Germinal center (tissue), 1 donor: ENCODE results near the gene SLC27A3.
"Not testable (repeated sequence)": the region's sequence is repeated elsewhere in the genome, so short reads cannot be mapped to it uniquely, and the experiment has no call there.

Source experiments
- DNase-seq: peaks from one replicate; pipeline ENCODE4 v3.0.0; 2012; ENCODE audit warnings: mixed read lengths, low spot score

SLC27A3 gene

GRCh38 chr1:153780551-153780950 lies 5.3 kb downstream of the SLC27A3 start:
- DNase-seq: no peak

- DNase-seq: not testable (repeated sequence)
These were observed 7.4 kb downstream of the SLC27A3 start for GRCh38 chr1:153782648-153783047.

DNA sequence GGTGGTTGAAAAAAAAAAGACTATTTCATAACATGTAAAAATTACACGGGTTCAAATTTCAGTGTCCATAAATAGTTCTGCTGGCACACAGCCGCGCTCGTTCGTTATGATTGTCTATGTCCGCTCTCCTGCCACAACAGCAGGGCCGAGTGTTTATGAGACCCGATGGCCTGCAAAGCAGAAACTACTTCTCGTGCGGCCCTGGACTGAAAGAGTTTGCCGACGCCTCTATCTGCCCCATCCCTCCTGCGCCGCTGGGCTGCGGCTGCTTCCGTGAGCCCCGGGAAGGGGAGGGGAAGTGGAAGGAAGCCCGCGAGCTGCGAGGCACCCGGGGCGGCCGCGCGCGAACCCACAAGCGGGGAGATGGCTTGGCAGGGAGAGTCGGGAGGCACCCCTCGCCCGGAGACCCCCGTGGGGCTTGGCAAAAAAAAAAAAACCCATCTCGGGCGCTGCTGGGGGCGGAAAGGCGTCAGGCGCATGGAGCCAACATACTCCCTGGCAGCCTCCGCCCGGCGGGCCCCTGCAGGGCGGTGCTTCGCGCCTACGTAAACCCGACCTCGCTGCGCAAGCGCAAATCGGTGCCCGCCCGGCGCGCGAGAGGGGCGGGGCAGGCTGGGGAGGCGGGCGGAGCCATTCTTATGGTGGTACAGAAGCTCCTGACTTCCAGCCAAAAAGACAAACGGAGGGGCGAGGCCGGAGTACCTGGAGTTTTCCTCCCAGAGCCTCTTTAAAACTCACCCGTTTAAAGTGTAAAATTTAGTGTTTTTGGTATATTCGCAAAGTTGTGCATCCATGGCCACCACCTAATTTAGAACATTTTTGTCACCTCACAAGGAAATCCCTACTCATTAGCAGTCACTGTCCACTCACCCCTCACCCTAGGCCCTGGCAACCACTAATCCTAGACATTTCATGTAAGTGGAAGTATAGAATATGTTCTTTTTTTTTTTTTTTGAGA lies 8.3 kb downstream of the SLC27A3 start:
- DNase-seq: peak; percentile 97

- no peak for DNase-seq
These were observed 11.0 kb downstream of the SLC27A3 start for GRCh38 chr1:153786038-153786790.

DNA sequence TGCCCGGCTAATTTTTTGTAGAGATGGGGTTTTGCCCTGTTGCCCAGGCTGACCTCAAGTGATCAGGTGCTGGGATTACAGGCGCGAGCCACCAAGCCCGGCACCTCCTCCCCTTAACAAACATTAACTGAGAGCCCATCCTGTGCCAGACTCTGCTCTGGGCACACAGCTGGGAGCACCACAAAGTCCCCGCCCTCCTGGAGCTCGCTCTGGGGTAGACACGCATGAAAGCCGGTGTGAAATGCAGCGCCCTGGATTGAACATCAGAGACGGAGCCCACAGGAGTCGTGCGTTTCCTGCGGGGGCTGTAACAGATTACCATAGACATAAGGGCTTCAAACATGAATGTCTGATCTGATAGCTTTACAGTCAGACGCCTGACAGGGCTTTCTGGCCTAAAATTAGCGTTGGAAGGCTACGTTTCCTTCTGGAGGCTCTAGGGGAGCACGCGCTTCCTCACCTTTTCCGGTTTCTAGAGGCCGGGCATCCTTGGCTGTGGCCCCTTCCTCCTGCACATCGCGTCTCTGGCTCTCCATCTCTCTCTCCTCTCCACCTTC lies 14.3 kb downstream of the SLC27A3 start:
- no peak for DNase-seq

GRCh38 chr1:153790313-153790965 lies 15.2 kb downstream of the SLC27A3 start:
- DNase-seq: no peak

GRCh38 chr1:153790966-153791647 lies 15.9 kb downstream of the SLC27A3 start:
- DNase-seq: peak; percentile 86

- no peak for DNase-seq
These were observed 16.5 kb downstream of the SLC27A3 start for GRCh38 chr1:153791648-153792253.

DNA sequence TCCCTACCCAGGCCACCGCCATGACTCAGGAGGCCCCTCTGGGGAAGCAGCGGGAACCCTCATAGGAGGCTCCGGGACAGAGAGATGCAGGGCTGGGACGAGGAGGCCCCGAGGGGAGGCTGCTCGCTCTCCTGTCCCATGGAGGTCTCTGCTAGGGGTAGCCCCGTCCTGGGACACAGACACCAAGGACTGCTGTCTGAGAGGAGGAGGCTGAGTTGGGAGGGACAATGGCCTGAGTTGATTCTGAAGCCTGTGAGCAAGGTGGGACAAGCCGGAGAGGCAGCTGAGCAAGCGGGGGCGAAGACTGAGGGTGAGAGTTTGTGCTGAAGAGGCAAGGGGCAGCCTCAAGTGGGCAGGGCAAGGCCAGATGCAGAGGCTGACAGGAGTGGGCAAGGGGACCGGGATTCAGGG lies 17.4 kb downstream of the SLC27A3 start:
- DNase-seq: no peak

- no peak for DNase-seq
These were observed 18.2 kb downstream of the SLC27A3 start for GRCh38 chr1:153793261-153793972.

DNA sequence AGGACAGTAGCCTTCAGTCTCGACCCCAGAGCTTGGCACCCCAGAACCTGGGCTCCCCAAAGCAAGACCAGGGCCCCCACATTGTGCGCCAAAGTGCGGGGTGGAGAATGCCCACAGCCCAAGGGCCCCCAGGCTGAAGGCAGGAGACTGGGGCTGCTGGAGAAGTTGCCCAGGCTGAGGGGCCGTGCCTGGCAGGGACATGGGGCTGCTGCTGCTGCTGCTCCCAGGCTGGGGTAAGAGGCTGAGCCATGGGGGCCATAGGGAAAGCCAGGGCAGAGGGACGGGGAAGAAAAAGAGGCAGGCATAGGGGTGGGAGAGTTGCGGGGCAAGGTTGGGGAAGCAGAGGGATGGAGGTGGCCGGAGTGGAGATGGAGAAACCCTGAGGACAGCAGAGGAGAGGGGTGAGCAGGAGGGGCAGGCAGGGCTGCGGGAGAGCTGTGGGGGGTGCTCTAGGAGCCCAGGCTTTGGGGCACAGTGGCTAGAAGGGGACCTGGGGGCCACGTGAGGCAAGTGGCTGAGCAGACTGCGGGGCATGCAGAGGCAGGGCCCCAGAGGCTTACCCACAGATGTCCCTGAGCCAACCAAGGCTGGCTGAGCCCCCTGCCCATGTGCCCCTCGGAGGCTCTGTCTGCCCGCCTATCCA lies 18.9 kb downstream of the SLC27A3 start:
- DNase-seq: no peak

DNA sequence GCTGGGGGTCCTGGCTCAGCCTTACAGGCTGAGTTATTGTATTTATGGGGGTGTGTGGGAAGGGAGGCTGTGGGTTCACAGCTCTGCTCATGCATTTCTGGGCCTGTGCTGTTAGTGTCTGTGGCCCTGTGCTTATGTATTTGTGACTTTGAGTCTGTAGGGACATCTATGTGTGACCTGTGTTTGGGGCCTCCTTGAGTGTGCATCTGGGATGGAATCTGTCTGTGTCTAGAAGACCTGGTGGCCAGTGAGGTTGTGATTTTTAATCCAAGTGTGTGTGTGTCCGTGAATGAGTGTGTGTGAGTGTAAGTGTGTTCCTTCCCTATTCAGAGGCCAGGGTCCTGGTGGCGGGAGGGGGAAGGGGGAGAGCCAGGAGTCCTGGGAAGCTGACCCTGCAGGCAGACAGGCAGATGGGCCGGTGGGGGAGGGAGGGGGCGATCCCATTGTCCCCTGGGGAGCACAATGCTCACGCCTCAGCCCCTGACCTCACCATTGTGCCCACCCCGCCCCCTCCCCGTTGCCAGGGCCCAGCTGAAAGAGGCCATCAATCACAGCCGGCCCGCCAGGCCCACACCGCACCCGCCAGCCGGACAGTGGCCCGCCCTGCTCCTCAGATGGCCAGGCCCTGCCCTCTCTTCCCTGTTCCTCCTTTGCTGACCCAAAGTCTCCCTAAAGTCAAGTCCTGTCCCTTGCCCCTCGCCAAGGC lies 19.6 kb downstream of the SLC27A3 start:
- DNase-seq: no peak

GRCh38 chr1:153795330-153795837 lies 20.2 kb downstream of the SLC27A3 start:
- DNase-seq: no peak

GRCh38 chr1:153795934-153796785 lies 21.0 kb downstream of the SLC27A3 start:
- DNase-seq: no peak

GRCh38 chr1:153796786-153797659 lies 21.8 kb downstream of the SLC27A3 start:
- DNase-seq: peak; percentile 85

DNA sequence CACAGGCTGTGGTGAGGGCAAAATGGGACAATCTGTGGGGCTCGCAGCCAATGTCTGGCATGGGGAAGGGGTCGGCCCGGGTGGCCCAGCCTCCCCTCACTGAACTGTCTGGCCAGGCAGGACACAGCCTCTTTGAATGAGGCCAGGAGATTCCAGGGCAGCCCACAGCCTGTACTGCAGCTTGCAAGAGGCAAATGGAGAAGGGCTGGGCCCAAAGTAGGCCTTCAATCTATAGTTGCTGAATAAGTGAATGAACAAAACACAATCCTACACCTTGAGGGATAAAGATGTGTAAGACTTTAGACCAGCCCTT lies 23.2 kb downstream of the SLC27A3 start:
- DNase-seq: no peak

- no peak for DNase-seq
These were observed 23.8 kb downstream of the SLC27A3 start for GRCh38 chr1:153799016-153799415.
